Right ventricle myocardium superior (tissue), 1 donor: ENCODE data around the gene GNA15. TPM values are rescaled to one million over a fixed set of nuclear protein-coding genes. Genes with fewer than 3 reads are reported as not detected.
A peak's percentile ranks its signal among the peaks of the same experiment; 100 is the strongest.
"Not testable (repeated sequence)": the region's sequence is repeated elsewhere in the genome, so short reads cannot be mapped to it uniquely, and the experiment has no call there.

Experiments
- ATAC-seq: fragments of 200-7000 bp; cut with Tn5 transposase; one replicate; pipeline ENCODE4 v1.9.1; 2020; ENCODE audit warnings: mild to moderate bottlenecking; ENCODE audit not compliant: poor library complexity
- DNase-seq: peaks from one replicate; pipeline ENCODE4 v3.0.0-alpha.2; 2020
- intact Hi-C: fragments of 100-400 bp; cut with DNase I; formaldehyde crosslinking; loops from one replicate; pipeline ENCODE4 v1.11.2; 2022
- total RNA-seq: library from RNA; stranded (reverse); fragmentation: NEBNext Ultra II Directional; extraction: Animal tissue kit (Norgen Biotek cat#: 25700); gene quantifications from one replicate; pipeline ENCODE4 v1.2.1, GENCODE V29; 2021
- donor health status: DM: no; HTN: yes; CAD: no; lungs with severe emphysema.

The GNA15 gene
- total RNA-seq, 1 donor from 2014 or later = 2.8 TPM

DNA sequence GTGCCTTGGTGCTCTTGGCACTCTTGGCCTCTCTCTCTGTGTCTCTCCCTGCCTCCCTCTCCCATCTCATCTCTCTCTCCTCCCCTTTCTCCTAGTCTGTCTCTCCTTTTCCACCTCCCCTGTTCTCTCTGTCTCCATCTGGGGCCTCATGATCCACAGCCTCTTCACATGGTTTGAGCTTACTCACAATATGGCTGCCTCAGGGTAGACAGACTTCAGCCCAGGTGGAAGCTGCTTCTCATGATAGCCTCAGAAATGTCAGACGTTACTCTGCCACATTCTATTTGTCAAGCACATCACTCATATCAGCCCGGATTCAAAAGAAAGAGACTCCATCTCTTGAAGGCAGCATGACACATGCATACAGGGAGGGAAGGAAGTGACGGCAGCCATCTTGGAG lies 24.4 kb downstream of the GNA15 start:
- intact Hi-C loops = loop anchor here (5.0 to 10.0 kb wide), 2 partner anchors 208 to 275 kb away; no protein-coding TSS in a partner anchor
- DNase-seq (no peak), ATAC-seq (no peak)

DNA sequence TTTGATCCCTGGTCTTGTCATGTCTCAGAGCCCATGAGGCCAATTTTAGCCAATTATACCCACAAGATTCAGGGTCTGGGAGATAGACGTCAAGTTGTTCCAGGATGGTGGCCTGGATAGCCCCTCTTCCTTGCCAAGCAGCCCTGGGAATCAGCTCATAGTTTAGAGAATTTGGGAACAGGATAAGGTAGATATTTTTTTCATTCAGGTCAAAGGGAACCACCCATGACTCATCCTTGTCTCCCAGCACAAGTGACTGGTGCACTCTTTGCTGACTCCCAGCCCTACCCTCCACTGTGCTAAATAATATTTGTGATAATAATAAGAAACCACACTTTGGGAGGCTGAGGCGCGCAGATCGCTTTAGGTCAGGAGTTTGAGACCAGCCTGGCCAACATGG lies 25.6 kb downstream of the GNA15 start:
- ATAC-seq (no peak), DNase-seq (no peak)
- intact Hi-C loops = loop anchor here (5.0 to 10.0 kb wide), 2 partner anchors 209 to 277 kb away; no protein-coding TSS in a partner anchor

DNA sequence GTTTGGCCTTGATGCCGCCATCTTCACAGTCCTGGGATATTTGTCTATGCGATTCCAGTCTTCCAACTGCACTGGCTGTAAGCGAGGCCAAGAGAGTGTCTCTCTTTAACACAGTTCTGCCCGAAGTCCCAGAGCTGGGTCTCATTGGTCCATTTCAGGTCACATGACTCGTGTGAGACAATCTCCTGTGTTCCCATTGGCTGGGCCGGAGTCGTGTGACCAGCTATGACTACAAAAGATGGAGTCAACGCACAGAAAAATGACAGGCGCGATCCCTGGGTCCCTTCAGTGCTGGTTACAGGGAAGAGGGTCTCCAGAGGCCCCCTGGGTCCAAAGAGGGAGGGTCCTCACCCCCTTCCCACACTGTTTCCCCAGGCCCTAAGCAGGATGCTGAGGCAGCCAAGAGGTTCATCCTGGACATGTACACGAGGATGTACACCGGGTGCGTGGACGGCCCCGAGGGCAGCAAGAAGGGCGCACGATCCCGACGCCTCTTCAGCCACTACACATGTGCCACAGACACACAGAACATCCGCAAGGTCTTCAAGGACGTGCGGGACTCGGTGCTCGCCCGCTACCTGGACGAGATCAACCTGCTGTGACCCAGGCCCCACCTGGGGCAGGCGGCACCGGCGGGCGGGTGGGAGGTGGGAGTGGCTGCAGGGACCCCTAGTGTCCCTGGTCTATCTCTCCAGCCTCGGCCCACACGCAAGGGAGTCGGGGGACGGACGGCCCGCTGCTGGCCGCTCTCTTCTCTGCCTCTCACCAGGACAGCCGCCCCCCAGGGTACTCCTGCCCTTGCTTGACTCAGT lies 26.8 kb downstream of the GNA15 start:
- DNase-seq = no peak
- ATAC-seq = peak; percentile 21
- intact Hi-C loops = loop anchor here (5.0 to 10.0 kb wide), 2 partner anchors 210 to 278 kb away; no protein-coding TSS in a partner anchor

DNA sequence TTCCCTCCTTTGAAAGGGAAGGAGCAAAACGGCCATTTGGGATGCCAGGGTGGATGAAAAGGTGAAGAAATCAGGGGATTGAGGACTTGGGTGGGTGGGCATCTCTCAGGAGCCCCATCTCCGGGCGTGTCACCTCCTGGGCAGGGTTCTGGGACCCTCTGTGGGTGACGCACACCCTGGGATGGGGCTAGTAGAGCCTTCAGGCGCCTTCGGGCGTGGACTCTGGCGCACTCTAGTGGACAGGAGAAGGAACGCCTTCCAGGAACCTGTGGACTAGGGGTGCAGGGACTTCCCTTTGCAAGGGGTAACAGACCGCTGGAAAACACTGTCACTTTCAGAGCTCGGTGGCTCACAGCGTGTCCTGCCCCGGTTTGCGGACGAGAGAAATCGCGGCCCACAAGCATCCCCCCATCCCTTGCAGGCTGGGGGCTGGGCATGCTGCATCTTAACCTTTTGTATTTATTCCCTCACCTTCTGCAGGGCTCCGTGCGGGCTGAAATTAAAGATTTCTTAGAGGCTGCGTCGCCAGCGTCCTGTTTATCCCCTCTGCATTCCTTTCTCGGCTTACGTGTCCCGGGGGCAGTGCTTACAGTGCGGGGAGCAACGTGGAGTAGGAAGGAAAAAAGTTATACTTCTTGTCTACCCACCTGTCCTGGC lies 27.5 kb downstream of the GNA15 start:
- peak; percentile 91 for ATAC-seq
- DNase-seq = peak; percentile 80
- intact Hi-C loops = loop anchor here (5.0 to 10.0 kb wide), 2 partner anchors 211 to 279 kb away; no protein-coding TSS in a partner anchor

DNA sequence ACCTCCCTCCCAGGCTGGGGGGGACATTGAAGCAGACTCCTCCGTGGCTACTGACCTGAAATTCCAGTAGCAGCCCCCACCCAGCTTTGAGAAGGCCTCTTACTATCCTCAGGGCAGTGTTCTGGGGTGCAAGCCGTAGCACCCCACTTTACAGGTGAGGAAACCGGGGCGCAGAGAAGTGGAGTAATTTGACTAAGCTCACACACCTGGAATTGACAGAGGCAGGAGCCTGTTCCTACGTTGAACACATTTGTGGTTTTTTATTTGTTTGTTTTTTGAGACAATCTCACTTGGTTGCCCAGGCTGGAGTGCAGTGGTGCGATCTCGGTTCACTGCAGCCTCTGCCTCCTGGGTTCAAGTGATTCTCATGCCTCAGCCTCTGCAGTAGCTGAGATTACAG lies 28.1 kb downstream of the GNA15 start:
- DNase-seq (no peak), ATAC-seq (no peak)
- intact Hi-C loops = loop anchor here (5.0 to 10.0 kb wide), 2 partner anchors 212 to 279 kb away; no protein-coding TSS in a partner anchor

DNA sequence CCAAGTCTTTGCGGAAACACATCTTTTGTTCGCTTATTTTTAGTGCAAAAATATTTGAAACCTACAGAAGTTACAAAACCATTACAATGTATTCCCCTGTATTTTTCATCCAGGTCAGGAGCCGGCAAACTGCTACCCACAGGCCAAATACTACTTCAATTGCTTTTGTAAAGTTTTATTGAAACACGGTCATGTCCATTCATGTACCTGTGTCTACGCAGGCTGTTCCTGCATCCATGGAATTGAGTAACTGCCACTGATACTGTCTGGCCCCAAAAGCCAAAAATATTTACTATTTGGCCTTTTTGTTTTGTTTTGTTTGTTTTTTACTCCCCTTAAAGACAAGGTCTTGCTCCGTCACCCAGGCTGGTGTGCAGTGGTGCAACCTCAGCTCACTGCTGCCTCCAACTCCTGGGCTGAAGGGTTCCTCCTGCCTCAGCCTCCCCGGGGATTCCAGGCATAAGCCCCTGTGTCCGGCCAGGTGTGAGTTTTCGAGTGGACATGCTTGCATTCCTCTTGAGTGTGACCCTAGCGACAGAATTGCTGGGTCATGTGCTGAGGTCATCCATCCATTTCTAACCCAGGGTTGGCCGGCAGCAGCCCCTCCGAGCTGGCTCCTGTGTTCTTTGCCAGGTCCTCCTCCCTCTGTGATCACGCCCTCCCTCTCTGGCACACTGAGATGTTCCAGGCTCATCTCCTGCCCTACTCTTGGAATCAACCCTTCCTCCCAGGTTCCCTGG lies 31.9 kb downstream of the GNA15 start:
- no peak for ATAC-seq
- intact Hi-C loops = loop anchor here (10.0 kb wide), 1 partner anchor 283 kb away; no protein-coding TSS in a partner anchor
- DNase-seq = no peak

DNA sequence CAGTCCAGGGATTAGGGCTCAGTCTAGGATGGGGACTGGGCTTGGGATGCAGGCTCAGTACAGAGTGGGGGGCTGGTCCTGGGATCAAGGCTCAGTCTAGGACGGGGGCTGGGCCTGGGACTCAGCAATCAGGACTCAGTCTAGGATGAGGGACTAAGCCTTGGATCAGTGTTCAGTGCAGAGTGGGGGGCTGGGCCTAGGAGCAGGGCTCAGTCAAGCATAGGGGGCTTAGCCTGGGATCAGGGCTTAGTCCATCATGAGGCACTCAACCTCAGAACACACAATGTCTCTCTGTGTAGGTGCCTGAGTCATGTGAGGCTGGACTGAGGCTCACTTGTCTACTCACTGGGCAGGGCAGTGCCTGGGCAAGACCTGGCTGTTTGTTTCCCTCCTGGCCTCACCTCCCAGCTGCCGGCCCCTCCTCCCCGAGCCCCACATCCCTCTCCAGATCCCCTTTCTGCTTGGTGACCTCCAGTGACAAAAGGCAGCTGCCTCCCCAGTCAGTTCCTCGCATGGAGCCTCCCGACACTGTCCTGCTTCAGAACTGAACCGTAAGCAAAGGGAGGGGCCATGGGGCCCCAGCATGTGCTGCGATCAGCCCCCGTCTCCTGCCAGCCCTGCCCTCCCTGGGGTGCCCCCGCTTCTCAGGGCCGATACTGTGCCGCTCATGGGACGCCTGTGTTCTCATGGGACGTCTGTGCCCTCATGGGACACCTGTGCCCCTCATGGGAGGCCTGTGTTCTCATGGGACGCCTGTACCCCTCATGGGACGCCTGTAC lies 36.2 kb downstream of the GNA15 start:
- ATAC-seq (no peak), DNase-seq (no peak)
- intact Hi-C loops = no loop called here

DNA sequence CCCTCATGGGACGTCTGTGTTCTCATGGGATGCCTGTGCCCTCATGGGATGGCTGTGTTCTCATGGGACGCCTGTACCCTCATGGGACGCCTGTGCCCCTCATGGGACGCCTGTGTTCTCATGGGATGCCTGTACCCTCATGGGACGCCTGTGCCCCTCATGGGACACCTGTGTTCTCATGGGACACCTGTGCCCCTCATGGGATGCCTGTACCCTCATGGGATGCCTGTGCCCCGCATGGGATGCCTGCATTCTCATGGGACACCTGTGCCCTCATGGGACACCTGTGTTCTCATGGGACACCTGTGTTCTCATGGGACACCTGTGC lies 36.8 kb downstream of the GNA15 start:
- DNase-seq, ATAC-seq, intact Hi-C loops: not testable (repeated sequence)

DNA sequence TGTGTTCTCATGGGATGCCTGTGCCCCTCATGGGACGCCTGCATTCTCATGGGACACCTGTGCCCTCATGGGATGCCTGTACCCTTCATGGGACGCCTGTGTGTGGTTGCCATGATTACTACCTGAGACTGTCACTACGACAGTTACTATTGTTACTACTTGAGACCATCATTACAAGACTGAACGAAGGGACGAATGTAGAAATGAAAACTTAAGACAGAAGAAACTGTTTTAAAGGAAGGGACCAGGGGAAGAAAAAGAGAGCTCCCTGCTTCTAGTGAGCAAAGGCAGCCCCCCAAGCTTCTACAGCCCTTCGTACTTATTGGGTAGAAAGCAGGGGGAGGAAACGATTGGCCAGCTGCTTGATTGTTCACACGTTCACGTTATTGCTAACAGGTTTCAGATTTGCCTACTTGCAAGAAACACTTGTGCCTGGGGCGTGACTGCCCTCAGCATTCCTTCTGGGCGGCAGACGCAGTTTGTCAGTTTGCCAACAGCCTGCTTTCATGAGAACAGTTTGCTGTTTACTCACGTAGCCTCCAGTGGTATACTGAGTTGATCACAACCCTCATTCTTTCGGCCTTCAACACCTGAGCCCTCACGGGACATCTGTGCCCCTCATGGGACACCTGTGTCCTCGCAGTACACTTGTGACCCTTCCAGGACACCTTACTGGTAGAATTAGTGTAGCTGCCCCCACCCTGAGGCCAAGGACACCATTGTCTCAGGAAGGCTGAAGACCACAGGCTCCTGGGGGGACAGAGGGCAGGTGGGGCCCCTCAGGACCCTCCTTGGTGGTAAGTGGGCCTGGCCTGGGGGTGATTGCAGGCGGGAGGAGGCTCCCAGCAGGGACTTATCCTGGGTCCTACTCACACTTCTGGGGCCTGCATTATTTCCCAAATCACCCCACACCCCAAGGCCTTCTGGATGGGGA lies 40.2 kb downstream of the GNA15 start:
- no peak for ATAC-seq
- intact Hi-C loops = no loop called here
- DNase-seq = no peak

DNA sequence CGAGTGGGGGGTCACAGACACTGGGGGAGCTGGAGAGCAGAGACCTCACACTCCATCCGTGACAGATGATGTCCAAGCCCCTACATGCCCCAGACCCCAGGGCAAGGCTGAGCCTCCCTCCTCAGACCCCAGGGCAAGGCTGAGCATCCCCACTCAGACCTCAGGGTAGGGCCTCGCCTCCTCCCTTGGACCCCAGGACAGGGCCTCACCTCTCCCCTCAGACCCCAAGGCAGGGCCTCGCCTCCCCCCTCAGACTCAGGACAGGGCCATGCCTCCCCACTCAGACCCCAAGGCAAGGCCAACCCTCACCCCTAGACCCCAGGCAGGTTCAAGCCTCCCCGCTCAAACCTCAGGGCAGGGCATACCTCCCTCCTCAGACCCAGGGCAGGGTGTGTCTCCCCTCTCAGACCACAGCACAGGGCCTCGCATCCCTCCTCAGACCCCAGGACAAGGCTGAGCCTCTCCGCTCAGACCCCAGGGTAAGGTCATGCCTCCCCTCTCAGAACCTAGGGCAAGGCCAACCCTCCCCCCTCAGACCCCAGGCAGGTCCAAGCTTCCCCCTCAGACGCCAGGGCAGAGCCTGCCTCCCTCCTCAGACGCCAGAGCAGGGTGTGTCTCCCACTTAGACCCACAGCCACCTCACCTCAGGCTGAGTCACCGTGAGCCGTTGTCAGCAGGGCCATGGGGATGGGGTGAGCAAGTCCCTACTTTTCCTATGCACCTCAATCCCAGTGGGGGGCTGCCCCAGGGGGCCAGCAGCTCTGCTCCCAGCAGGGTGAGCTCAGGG lies 41.1 kb downstream of the GNA15 start:
- intact Hi-C loops = no loop called here
- ATAC-seq (no peak), DNase-seq (no peak)

DNA sequence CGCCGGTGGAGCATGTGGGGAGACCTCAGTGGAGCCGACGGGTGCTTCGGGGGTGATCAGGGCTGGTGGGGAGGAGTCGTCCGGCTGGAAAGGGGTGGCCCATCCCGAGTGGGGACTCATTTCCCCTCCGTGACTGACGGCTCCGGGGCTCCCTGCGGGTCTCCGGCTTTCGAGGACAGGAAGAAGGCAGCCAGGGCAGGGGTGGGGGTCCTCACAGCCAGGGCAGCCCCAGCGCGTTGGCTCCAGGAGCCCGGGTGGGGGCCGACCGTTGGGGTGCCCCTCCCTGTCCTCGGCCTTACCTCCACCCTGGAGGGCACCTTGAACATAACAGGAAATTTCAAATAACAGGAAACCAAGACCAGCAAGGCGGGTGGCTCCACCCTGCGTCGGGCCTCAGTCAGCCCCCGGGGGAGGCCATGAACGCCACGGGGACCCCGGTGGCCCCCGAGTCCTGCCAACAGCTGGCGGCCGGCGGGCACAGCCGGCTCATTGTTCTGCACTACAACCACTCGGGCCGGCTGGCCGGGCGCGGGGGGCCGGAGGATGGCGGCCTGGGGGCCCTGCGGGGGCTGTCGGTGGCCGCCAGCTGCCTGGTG lies 42.6 kb downstream of the GNA15 start, which contains the start of gene S1PR4:
Gene S1PR4, plus strand, starts transcription at position 393 of the 596 bp plus-strand sequence. Its CDS starts 24 bp downstream, at position 417.
- peak; percentile 16 for ATAC-seq
- intact Hi-C loops = no loop called here
- no peak for DNase-seq

DNA sequence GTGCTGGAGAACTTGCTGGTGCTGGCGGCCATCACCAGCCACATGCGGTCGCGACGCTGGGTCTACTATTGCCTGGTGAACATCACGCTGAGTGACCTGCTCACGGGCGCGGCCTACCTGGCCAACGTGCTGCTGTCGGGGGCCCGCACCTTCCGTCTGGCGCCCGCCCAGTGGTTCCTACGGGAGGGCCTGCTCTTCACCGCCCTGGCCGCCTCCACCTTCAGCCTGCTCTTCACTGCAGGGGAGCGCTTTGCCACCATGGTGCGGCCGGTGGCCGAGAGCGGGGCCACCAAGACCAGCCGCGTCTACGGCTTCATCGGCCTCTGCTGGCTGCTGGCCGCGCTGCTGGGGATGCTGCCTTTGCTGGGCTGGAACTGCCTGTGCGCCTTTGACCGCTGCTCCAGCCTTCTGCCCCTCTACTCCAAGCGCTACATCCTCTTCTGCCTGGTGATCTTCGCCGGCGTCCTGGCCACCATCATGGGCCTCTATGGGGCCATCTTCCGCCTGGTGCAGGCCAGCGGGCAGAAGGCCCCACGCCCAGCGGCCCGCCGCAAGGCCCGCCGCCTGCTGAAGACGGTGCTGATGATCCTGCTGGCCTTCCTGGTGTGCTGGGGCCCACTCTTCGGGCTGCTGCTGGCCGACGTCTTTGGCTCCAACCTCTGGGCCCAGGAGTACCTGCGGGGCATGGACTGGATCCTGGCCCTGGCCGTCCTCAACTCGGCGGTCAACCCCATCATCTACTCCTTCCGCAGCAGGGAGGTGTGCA lies 43.3 kb downstream of the GNA15 start:
- intact Hi-C loops = no loop called here
- ATAC-seq (peak; percentile 18), DNase-seq (no peak)

DNA sequence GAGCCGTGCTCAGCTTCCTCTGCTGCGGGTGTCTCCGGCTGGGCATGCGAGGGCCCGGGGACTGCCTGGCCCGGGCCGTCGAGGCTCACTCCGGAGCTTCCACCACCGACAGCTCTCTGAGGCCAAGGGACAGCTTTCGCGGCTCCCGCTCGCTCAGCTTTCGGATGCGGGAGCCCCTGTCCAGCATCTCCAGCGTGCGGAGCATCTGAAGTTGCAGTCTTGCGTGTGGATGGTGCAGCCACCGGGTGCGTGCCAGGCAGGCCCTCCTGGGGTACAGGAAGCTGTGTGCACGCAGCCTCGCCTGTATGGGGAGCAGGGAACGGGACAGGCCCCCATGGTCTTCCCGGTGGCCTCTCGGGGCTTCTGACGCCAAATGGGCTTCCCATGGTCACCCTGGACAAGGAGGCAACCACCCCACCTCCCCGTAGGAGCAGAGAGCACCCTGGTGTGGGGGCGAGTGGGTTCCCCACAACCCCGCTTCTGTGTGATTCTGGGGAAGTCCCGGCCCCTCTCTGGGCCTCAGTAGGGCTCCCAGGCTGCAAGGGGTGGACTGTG lies 44.0 kb downstream of the GNA15 start:
- no peak for ATAC-seq
- no peak for DNase-seq
- intact Hi-C loops = no loop called here

DNA sequence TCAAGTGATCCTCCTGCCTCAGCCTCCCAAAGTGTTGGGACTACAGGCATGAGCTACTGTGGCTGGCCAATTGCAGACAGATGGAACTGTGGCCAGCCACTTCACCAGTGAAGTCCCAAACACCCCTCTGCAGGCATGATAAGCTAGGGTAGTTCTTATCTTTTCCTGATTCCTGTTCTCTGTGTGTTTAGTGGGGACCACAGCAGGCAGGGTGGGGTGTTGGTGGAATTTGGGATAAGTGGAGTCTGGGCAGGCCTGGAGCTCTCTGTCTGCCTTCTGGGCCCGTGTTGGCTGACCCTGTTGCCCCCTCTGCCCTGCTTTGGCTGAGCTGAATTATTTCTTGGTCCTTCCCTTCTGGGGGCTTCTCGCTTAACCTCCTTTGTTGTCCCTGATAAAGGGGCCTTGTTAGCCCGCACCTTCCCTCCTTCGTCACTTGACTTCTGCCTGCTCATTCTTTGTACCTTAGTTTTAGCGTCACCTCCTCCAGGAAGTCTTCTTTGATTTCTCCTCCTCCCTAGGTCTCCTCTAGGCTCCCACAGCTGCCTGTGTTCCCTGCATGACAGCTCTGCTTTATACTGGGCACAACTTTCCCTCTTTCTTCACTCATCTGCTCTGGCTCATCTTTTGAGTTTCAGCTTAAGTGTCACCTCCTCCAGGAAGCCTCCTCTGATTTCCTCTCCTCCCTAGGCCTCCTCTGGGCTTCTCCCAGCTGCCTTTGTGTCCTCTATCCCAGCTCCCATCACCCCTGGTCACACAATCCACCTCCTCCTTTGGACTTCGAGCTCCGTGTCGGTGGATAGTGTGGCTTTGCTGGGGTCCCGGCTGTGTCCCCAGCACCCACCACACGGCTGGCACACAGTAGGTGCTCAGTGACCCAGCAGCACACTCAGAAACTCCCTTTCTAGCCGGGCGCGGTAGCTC lies 48.1 kb downstream of the GNA15 start:
- DNase-seq (no peak), ATAC-seq (no peak)
- intact Hi-C loops = no loop called here
